HG03064 (cell line): ENCODE data around the gene ADGRG7.
"Not testable (repeated sequence)": the region's sequence is repeated elsewhere in the genome, so short reads cannot be mapped to it uniquely, and the experiment has no call there.

ENCODE experiments used
- ATAC-seq: cut with Tn5 transposase; IDR thresholded peaks from one replicate; pipeline ENCODE4 v1.9.1; 2021; ENCODE audit warnings: low read depth; ENCODE audit not compliant: unreplicated experiment

Gene ADGRG7

GRCh38 chr3:100641471-100642032 lies 32.2 kb downstream of the ADGRG7 start:
- ATAC-seq: no peak

- no peak for ATAC-seq
Measured at GRCh38 chr3:100645913-100646312, 36.5 kb downstream of the ADGRG7 start.

- no peak for ATAC-seq
Measured at GRCh38 chr3:100647171-100647570, 37.8 kb downstream of the ADGRG7 start.

- ATAC-seq: no peak
Measured at GRCh38 chr3:100647657-100648056, 38.3 kb downstream of the ADGRG7 start.

GRCh38 chr3:100650651-100651619 lies 41.5 kb downstream of the ADGRG7 start:
- peak; percentile 99 for ATAC-seq

GRCh38 chr3:100653604-100654294 lies 44.3 kb downstream of the ADGRG7 start:
- ATAC-seq: no peak

- no peak for ATAC-seq
Measured at GRCh38 chr3:100656945-100657344, 47.5 kb downstream of the ADGRG7 start.

- ATAC-seq: not testable (repeated sequence)
Measured at GRCh38 chr3:100661294-100661693, 51.9 kb downstream of the ADGRG7 start.

- no peak for ATAC-seq
Measured at GRCh38 chr3:100662113-100662823, 52.9 kb downstream of the ADGRG7 start.

- no peak for ATAC-seq
Measured at GRCh38 chr3:100665230-100665629, 55.8 kb downstream of the ADGRG7 start.

- ATAC-seq: not testable (repeated sequence)
Measured at GRCh38 chr3:100666699-100667098, 57.3 kb downstream of the ADGRG7 start.

- not testable (repeated sequence) for ATAC-seq
Measured at GRCh38 chr3:100667316-100667715, 57.9 kb downstream of the ADGRG7 start.

- not testable (repeated sequence) for ATAC-seq
Measured at GRCh38 chr3:100670995-100671394, 61.6 kb downstream of the ADGRG7 start.

- ATAC-seq: no peak
Measured at GRCh38 chr3:100681496-100681895, 72.1 kb downstream of the ADGRG7 start.

GRCh38 chr3:100682056-100682853 lies 72.9 kb downstream of the ADGRG7 start:
- ATAC-seq: no peak

GRCh38 chr3:100682854-100683760 lies 73.7 kb downstream of the ADGRG7 start:
- no peak for ATAC-seq

GRCh38 chr3:100693225-100693624 lies 83.8 kb downstream of the ADGRG7 start:
- ATAC-seq: no peak

GRCh38 chr3:100695696-100696095 lies 86.3 kb downstream of the ADGRG7 start:
- no peak for ATAC-seq

- ATAC-seq: no peak
Measured at GRCh38 chr3:100696161-100696560, 86.8 kb downstream of the ADGRG7 start.
